ENCODE data around the gene SYCP2. TPM values are rescaled to one million over a fixed set of nuclear protein-coding genes. Genes with fewer than 3 reads are reported as not detected.
"Not testable (repeated sequence)": the region's sequence is repeated elsewhere in the genome, so short reads cannot be mapped to it uniquely, and the experiment has no call there.

The SYCP2 gene
- total RNA-seq, 6 donors from 2014 or later = 1.1 to 13.3 (median 2.0) TPM

- no peaks in the 10 kb centered on the region for H3K9me3 ChIP-seq
- no peak overlapping the region for H3K4me3 ChIP-seq
- no peak for TF ChIP-seq CTCF (IDR thresholded peaks at IDR 0.05)
- no peaks in the 10 kb centered on the region for H3K4me1 ChIP-seq
- DNase-seq = no peak
- no peaks in the 10 kb centered on the region for H3K27me3 ChIP-seq
- 96 to 98% methylated on average over 3 of the region's 3 CpGs for WGBS, 2 donors
- ATAC-seq (ENCODE audit: low FRiP score in 2 of 2) = no peak
- H3K27ac ChIP-seq = no peak overlapping the region
- H3K36me3 ChIP-seq = no peaks in the 10 kb centered on the region
These were observed 31.0 kb downstream of the SYCP2 start for GRCh38 chr20:59902470-59902869.

GRCh38 chr20:59895908-59896307 is 37.5 kb downstream of the SYCP2 start:
- TF ChIP-seq CTCF (IDR thresholded peaks at IDR 0.05) = no peak
- TF ChIP-seq POLR2AphosphoS5 (IDR thresholded peaks at IDR 0.05) = no peak
- no peak for TF ChIP-seq EP300 (IDR thresholded peaks at IDR 0.05)
- no peak for TF ChIP-seq POLR2A (IDR thresholded peaks at IDR 0.05)
- ATAC-seq (ENCODE audit: low FRiP score in 2 of 2) (no peak), DNase-seq (no peak)
- no peak overlapping the region for H3K27ac ChIP-seq
- no peaks in the 10 kb centered on the region for H3K36me3 ChIP-seq
- no peaks in the 10 kb centered on the region for H3K27me3 ChIP-seq
- no peak overlapping the region for H3K4me3 ChIP-seq
- WGBS, 2 donors = 61 to 80% methylated on average over 1 of the region's 1 CpG
- no peaks in the 10 kb centered on the region for H3K9me3 ChIP-seq
- no peaks in the 10 kb centered on the region for H3K4me1 ChIP-seq

GRCh38 chr20:59891581-59891980 is 41.9 kb downstream of the SYCP2 start:
- no peak for ATAC-seq (ENCODE audit: low FRiP score in 2 of 2)
- no peak for TF ChIP-seq CTCF (IDR thresholded peaks at IDR 0.05)
- TF ChIP-seq POLR2AphosphoS5 (IDR thresholded peaks at IDR 0.05) = no peak
- no peak for TF ChIP-seq POLR2A (IDR thresholded peaks at IDR 0.05)
- TF ChIP-seq EP300 (IDR thresholded peaks at IDR 0.05) = no peak
- no peak overlapping the region for H3K4me3 ChIP-seq
- H3K9me3 ChIP-seq = no peaks in the 10 kb centered on the region
- no peak for DNase-seq
- no peaks in the 10 kb centered on the region for H3K36me3 ChIP-seq
- no peaks in the 10 kb centered on the region for H3K4me1 ChIP-seq
- WGBS, 2 donors = 88 to 90% methylated on average over 1 of the region's 1 CpG
- no peak overlapping the region for H3K27ac ChIP-seq
- no peaks in the 10 kb centered on the region for H3K27me3 ChIP-seq

- H3K4me3 ChIP-seq; H3K27ac ChIP-seq; H3K4me1 ChIP-seq; H3K36me3 ChIP-seq; DNase-seq; H3K27me3 ChIP-seq; H3K9me3 ChIP-seq; ATAC-seq (ENCODE audit: low FRiP score in 2 of 2): not testable (repeated sequence)
- WGBS, 2 donors = 83 to 90% methylated on average over 2 of the region's 2 CpGs
These were observed 43.4 kb downstream of the SYCP2 start for GRCh38 chr20:59890035-59890434.

- H3K36me3 ChIP-seq = no peaks in the 10 kb centered on the region
- WGBS, 2 donors = 95 to 100% methylated on average over 1 of the region's 1 CpG
- H3K9me3 ChIP-seq = no peaks in the 10 kb centered on the region
- DNase-seq = no peak
- ATAC-seq (ENCODE audit: low FRiP score in 2 of 2) = no peak
- no peak overlapping the region for H3K27ac ChIP-seq
- H3K27me3 ChIP-seq = no peaks in the 10 kb centered on the region
- TF ChIP-seq CTCF (IDR thresholded peaks at IDR 0.05) = no peak
- no peak for TF ChIP-seq EP300 (IDR thresholded peaks at IDR 0.05)
- TF ChIP-seq POLR2A (IDR thresholded peaks at IDR 0.05) = no peak
- TF ChIP-seq POLR2AphosphoS5 (IDR thresholded peaks at IDR 0.05) = no peak
- H3K4me1 ChIP-seq = no peaks in the 10 kb centered on the region
- no peak overlapping the region for H3K4me3 ChIP-seq
These were observed 45.4 kb downstream of the SYCP2 start for GRCh38 chr20:59888050-59888449.
